Measurements from ENCODE around the gene LGALS3.

Gene LGALS3

DNA sequence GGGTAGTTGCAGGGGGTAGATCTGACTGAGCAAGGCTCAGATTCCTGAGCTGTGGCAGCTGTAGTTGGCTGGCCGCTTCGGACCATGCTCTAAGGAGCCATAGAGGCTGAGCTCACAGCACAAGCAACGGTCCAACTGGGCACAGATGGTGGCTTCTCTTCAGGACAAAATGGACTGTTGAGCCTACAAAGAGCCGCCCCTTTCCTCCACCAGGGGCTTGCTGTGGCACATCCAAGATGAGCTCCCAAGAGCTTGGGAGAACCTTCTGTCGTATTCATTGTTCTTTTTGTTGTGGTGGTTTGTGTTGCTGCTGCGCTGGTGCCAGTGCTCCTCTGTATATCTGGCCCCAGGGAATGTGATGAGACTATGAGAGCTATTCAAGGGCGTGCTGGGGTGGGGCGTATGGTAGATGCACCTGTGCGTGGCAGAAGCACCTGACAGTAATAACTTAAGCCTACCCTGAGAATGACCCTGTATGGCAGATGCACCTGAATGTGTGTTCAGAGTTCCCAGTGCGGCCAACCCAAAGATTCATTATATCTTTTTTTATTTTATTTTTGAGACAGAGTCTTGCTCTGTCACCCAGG lies 17.8 kb upstream of the LGALS3 start (continued):
- TF ChIP-seq, protein P1, sequence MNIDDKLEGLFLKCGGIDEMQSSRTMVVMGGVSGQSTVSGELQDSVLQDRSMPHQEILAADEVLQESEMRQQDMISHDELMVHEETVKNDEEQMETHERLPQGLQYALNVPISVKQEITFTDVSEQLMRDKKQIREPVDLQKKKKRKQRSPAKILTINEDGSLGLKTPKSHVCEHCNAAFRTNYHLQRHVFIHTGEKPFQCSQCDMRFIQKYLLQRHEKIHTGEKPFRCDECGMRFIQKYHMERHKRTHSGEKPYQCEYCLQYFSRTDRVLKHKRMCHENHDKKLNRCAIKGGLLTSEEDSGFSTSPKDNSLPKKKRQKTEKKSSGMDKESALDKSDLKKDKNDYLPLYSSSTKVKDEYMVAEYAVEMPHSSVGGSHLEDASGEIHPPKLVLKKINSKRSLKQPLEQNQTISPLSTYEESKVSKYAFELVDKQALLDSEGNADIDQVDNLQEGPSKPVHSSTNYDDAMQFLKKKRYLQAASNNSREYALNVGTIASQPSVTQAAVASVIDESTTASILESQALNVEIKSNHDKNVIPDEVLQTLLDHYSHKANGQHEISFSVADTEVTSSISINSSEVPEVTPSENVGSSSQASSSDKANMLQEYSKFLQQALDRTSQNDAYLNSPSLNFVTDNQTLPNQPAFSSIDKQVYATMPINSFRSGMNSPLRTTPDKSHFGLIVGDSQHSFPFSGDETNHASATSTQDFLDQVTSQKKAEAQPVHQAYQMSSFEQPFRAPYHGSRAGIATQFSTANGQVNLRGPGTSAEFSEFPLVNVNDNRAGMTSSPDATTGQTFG (tag by site-specific recombination; IDR thresholded peaks at IDR 0.05; ENCODE audit: borderline replicate concordance) = no peak
- no peak for TF ChIP-seq ZNF791 (tag by site-specific recombination; IDR thresholded peaks at IDR 0.05)
- TF ChIP-seq ZBTB7A (tag by site-specific recombination; IDR thresholded peaks at IDR 0.05; ENCODE audit: low read depth) = no peak
- TF ChIP-seq ZNF701 (tag by site-specific recombination; IDR thresholded peaks at IDR 0.05) = no peak
- TF ChIP-seq, protein P2, sequence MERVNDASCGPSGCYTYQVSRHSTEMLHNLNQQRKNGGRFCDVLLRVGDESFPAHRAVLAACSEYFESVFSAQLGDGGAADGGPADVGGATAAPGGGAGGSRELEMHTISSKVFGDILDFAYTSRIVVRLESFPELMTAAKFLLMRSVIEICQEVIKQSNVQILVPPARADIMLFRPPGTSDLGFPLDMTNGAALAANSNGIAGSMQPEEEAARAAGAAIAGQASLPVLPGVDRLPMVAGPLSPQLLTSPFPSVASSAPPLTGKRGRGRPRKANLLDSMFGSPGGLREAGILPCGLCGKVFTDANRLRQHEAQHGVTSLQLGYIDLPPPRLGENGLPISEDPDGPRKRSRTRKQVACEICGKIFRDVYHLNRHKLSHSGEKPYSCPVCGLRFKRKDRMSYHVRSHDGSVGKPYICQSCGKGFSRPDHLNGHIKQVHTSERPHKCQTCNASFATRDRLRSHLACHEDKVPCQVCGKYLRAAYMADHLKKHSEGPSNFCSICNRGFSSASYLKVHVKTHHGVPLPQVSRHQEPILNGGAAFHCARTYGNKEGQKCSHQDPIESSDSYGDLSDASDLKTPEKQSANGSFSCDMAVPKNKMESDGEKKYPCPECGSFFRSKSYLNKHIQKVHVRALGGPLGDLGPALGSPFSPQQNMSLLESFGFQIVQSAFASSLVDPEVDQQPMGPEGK (tag by site-specific recombination; IDR thresholded peaks at IDR 0.05) = no peak
- TF ChIP-seq ZNF37A (tag by site-specific recombination; IDR thresholded peaks at IDR 0.05) = no peak

DNA sequence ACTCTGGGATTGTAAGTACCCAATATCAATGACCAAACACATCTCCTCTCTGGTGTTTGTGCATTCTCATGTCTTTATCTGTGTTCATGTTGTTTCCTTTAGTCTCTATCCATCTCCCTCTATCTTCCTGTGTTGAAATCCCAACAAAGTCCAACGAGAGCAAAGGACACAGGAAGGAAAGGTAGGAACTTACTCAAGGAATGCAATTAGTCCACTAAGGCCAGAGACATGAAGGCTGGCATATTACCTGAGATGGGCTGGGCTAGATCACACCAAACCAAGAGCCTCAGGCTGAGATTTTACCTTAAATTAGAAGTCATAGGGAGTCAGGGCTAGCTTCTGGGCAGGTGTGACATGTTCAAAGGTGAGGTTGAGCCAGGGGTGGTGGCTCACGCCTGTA lies 14.3 kb upstream of the LGALS3 start:
- TF ChIP-seq GFI1B (tag by site-specific recombination; IDR thresholded peaks at IDR 0.05) = no peak
- TF ChIP-seq, protein P3, sequence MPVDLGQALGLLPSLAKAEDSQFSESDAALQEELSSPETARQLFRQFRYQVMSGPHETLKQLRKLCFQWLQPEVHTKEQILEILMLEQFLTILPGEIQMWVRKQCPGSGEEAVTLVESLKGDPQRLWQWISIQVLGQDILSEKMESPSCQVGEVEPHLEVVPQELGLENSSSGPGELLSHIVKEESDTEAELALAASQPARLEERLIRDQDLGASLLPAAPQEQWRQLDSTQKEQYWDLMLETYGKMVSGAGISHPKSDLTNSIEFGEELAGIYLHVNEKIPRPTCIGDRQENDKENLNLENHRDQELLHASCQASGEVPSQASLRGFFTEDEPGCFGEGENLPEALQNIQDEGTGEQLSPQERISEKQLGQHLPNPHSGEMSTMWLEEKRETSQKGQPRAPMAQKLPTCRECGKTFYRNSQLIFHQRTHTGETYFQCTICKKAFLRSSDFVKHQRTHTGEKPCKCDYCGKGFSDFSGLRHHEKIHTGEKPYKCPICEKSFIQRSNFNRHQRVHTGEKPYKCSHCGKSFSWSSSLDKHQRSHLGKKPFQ (tag by site-specific recombination; IDR thresholded peaks at IDR 0.05) = no peak
- TF ChIP-seq ZBTB20 (tag by site-specific recombination; IDR thresholded peaks at IDR 0.05) = no peak
- TF ChIP-seq KLF9 (tag by site-specific recombination; IDR thresholded peaks at IDR 0.05; ENCODE audit: low read depth) = no peak
- TF ChIP-seq YY2 (tag by site-specific recombination; IDR thresholded peaks at IDR 0.05) = no peak
- TF ChIP-seq, protein P4, sequence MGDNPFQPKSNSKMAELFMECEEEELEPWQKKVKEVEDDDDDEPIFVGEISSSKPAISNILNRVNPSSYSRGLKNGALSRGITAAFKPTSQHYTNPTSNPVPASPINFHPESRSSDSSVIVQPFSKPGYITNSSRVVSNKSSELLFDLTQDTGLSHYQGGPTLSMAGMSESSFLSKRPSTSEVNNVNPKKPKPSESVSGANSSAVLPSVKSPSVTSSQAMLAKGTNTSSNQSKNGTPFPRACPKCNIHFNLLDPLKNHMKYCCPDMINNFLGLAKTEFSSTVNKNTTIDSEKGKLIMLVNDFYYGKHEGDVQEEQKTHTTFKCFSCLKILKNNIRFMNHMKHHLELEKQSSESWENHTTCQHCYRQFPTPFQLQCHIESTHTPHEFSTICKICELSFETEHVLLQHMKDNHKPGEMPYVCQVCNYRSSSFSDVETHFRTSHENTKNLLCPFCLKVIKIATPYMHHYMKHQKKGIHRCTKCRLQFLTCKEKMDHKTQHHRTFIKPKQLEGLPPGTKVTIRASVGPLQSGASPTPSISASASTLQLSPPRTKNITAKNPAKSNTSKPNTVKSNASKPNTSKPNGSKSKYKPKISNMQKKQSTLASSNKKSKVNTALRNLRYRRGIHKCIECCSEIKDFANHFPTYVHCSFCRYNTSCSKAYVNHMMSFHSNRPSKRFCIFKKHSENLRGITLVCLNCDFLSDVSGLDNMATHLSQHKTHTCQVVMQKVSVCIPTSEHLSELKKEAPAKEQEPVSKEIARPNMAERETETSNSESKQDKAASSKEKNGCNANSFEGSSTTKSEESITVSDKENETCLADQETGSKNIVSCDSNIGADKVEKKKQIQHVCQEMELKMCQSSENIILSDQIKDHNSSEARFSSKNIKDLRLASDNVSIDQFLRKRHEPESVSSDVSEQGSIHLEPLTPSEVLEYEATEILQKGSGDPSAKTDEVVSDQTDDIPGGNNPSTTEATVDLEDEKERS (tag by site-specific recombination; IDR thresholded peaks at IDR 0.05) = no peak
- TF ChIP-seq, protein P2 (tag by site-specific recombination; IDR thresholded peaks at IDR 0.05) = no peak
- TF ChIP-seq KLF10 (tag by site-specific recombination; IDR thresholded peaks at IDR 0.05) = no peak
- TF ChIP-seq ZNF501 (tag by site-specific recombination; IDR thresholded peaks at IDR 0.05) = no peak
- TF ChIP-seq ZNF175 (tag by site-specific recombination; IDR thresholded peaks at IDR 0.05) = no peak
- Histone ChIP-seq H3K9me3 (ENCODE audit: control insufficient read depth, insufficient read depth, low read depth, low read length) (no peaks in the 10 kb centered on the region), H3K27ac (ENCODE audit: extremely low read depth, low read depth, low read length) (no peak overlapping the region), H3K4me1 (ENCODE audit: control insufficient read depth, insufficient read depth, low read length) (no peaks in the 10 kb centered on the region), H3K4me3 (ENCODE audit: low read depth, low read length) (no peak overlapping the region), H3K36me3 (ENCODE audit: control insufficient read depth in 2 of 2, insufficient read depth in 1 of 2, low read length in 2 of 2) (no peaks in the 10 kb centered on the region)
- ChIA-PET POLR2A (no interaction called here), CTCF (interaction anchor here (0.9 kb wide), 1 partner anchor 19 kb away, joined by 3 read pairs; no protein-coding TSS in a partner anchor)

All from HEK293 (cell line).